ENCODE data around the gene PTTG1IP2.

GRCh38 chr7:90518630-90519029 is 49.2 kb downstream of the PTTG1IP2 start:
- TF ChIP-seq CEBPB (IDR thresholded peaks at IDR 0.05) (no peak), EP300 (IDR thresholded peaks at IDR 0.05; ENCODE audit: borderline replicate concordance) (no peak), REST (IDR thresholded peaks at IDR 0.05; ENCODE audit: low read depth) (no peak), TAF1 (IDR thresholded peaks at IDR 0.05; ENCODE audit: low read depth) (no peak), RAD21 (IDR thresholded peaks at IDR 0.05; ENCODE audit: low read depth) (no peak)
